GM19043 (cell line): ENCODE data around the gene NUDT15.

ENCODE experiments used
- ATAC-seq: cut with Tn5 transposase; IDR thresholded peaks from one replicate; pipeline ENCODE4 v1.9.1; 2021; ENCODE audit warnings: low read depth; ENCODE audit not compliant: unreplicated experiment

NUDT15 gene

DNA sequence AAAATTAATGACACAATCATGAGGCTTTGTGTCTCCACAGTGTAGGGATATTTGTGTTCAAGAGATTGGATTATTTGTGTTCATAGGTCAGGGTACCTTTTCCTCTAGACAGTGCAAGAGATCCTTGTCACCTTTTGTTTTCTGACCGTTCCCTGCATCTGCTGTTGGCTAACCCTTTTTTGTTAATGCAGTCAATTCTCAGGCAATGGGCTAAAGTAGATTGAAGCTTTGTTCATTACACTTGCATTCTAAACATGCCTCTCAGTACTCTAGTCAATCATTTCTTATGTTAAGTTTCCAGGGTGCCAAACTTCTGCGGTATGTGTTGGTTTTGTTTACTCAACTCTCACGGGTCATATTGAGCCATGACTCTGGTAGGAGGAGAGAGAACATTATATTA is 59.1 kb downstream of the NUDT15 start:
- no peak for ATAC-seq
